ENCODE data around the gene PSEN2.

DNA sequence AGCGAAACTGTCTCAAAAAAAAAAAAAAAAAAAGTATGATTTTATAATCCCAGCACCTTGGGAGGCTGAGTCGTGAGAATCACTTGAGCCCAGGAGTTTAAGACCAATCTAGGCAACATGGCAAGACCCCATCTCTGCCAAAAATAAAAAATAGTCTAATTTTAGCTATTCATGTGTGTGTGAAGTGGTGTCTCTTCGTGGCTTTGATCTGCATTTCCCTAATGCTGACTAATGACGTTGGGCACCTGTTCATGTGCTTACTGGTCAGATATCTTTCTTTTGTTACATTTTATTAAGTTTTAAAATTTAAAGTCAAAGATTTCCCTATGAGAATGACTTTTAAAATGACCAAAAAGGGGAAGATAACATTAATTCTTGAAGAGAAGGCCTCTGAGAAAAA, 31.0 kb downstream of the PSEN2 start:
- TF ChIP-seq, protein P1, sequence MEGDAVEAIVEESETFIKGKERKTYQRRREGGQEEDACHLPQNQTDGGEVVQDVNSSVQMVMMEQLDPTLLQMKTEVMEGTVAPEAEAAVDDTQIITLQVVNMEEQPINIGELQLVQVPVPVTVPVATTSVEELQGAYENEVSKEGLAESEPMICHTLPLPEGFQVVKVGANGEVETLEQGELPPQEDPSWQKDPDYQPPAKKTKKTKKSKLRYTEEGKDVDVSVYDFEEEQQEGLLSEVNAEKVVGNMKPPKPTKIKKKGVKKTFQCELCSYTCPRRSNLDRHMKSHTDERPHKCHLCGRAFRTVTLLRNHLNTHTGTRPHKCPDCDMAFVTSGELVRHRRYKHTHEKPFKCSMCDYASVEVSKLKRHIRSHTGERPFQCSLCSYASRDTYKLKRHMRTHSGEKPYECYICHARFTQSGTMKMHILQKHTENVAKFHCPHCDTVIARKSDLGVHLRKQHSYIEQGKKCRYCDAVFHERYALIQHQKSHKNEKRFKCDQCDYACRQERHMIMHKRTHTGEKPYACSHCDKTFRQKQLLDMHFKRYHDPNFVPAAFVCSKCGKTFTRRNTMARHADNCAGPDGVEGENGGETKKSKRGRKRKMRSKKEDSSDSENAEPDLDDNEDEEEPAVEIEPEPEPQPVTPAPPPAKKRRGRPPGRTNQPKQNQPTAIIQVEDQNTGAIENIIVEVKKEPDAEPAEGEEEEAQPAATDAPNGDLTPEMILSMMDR (IDR thresholded peaks at IDR 0.05): no peak
- TF ChIP-seq POLR2AphosphoS5 (IDR thresholded peaks at IDR 0.05): no peak

All from suprapubic skin (tissue), 3 donors.